ENCODE results near the gene PPM1D.
"Not testable (repeated sequence)": the region's sequence is repeated elsewhere in the genome, so short reads cannot be mapped to it uniquely, and the experiment has no call there.

Gene PPM1D

GRCh38 chr17:60593441-60594036 lies 6.5 kb upstream of the PPM1D start:
- not testable (repeated sequence) for DNase-seq (ENCODE audit: low read depth in 2 of 2)

GRCh38 chr17:60594170-60594569 lies 5.8 kb upstream of the PPM1D start:
- DNase-seq (ENCODE audit: low read depth in 2 of 2), result not testable (repeated sequence)

GRCh38 chr17:60594734-60595133 lies 5.3 kb upstream of the PPM1D start:
- DNase-seq (ENCODE audit: low read depth in 2 of 2), result no peak

GRCh38 chr17:60597297-60597696 lies 2.7 kb upstream of the PPM1D start:
- no peak for DNase-seq (ENCODE audit: low read depth in 2 of 2)

GRCh38 chr17:60598001-60598736 lies 1.8 kb upstream of the PPM1D start:
- no peak for DNase-seq (ENCODE audit: low read depth in 2 of 2)

- DNase-seq (ENCODE audit: low read depth in 2 of 2), result no peak
Measured at GRCh38 chr17:60599220-60599619, 773 bp upstream of the PPM1D start.

GRCh38 chr17:60600490-60601446 lies 775 bp downstream of the PPM1D start:
- DNase-seq (ENCODE audit: low read depth in 2 of 2), result peak; percentile 10 to 16

GRCh38 chr17:60601447-60602384 lies 1.7 kb downstream of the PPM1D start:
- DNase-seq (ENCODE audit: low read depth in 2 of 2), result no peak

- no peak for DNase-seq (ENCODE audit: low read depth in 2 of 2)
Measured at GRCh38 chr17:60602385-60602742, 2.4 kb downstream of the PPM1D start.

- no peak for DNase-seq (ENCODE audit: low read depth in 2 of 2)
Measured at GRCh38 chr17:60602871-60603270, 2.9 kb downstream of the PPM1D start.

- DNase-seq (ENCODE audit: low read depth in 2 of 2), result not testable (repeated sequence)
Measured at GRCh38 chr17:60603477-60603876, 3.5 kb downstream of the PPM1D start.

- no peak for DNase-seq (ENCODE audit: low read depth in 2 of 2)
Measured at GRCh38 chr17:60604686-60605334, 4.8 kb downstream of the PPM1D start.

- DNase-seq (ENCODE audit: low read depth in 2 of 2), result no peak
Measured at GRCh38 chr17:60606036-60606435, 6.0 kb downstream of the PPM1D start.

GRCh38 chr17:60610473-60610872 lies 10.5 kb downstream of the PPM1D start:
- no peak for DNase-seq (ENCODE audit: low read depth in 2 of 2)

GRCh38 chr17:60611321-60611720 lies 11.3 kb downstream of the PPM1D start:
- DNase-seq (ENCODE audit: low read depth in 2 of 2), result not testable (repeated sequence)

GRCh38 chr17:60613325-60613724 lies 13.3 kb downstream of the PPM1D start:
- no peak for DNase-seq (ENCODE audit: low read depth in 2 of 2)

- DNase-seq (ENCODE audit: low read depth in 2 of 2), result not testable (repeated sequence)
Measured at GRCh38 chr17:60613796-60614195, 13.8 kb downstream of the PPM1D start.

- not testable (repeated sequence) for DNase-seq (ENCODE audit: low read depth in 2 of 2)
Measured at GRCh38 chr17:60614247-60614646, 14.3 kb downstream of the PPM1D start.

GRCh38 chr17:60615108-60615507 lies 15.1 kb downstream of the PPM1D start:
- DNase-seq (ENCODE audit: low read depth in 2 of 2), result no peak

- no peak for DNase-seq (ENCODE audit: low read depth in 2 of 2)
Measured at GRCh38 chr17:60615840-60616239, 15.8 kb downstream of the PPM1D start.

GRCh38 chr17:60618080-60618479 lies 18.1 kb downstream of the PPM1D start:
- no peak for DNase-seq (ENCODE audit: low read depth in 2 of 2)
